Ovary (tissue), 9 donors: ENCODE data around the gene KLK15. TPM values are rescaled to one million over a fixed set of nuclear protein-coding genes. Genes with fewer than 3 reads are reported as not detected.
"Not testable (repeated sequence)": the region's sequence is repeated elsewhere in the genome, so short reads cannot be mapped to it uniquely, and the experiment has no call there.

ENCODE experiments used
- DNase-seq, 5 donors: peaks; one replicate each; pipeline ENCODE4 v3.0.0-alpha.2; 2019 to 2020
- H3K27ac ChIP-seq, 2 donors: fragments of 200-600 bp; one replicate each; pipeline versions ENCODE4 v1.5.1 to v1.8.0; 2019 to 2022
- H3K27me3 ChIP-seq: fragments of 200-600 bp; one replicate; pipeline ENCODE4 v1.8.0; 2022
- H3K36me3 ChIP-seq: fragments of 200-600 bp; sonication (generic); one replicate; pipeline ENCODE4 v1.5.1; 2019
- H3K4me1 ChIP-seq: one replicate; pipeline ENCODE4 v1.8.1; 2013; ENCODE audit warnings: mild to moderate bottlenecking, moderate library complexity; ENCODE audit not compliant: insufficient read depth
- H3K4me3 ChIP-seq: fragments of 200-600 bp; sonication (generic); one replicate; pipeline ENCODE4 v1.5.1; 2017
- H3K9me3 ChIP-seq, 2 donors: fragments of 200-600 bp in 1 of 2; sonication (generic) in 1 of 2; one replicate each; pipeline versions ENCODE4 v1.5.1 to v1.8.1; 2013 to 2019; ENCODE audit warnings: mild to moderate bottlenecking in 1 of 2, moderate library complexity in 1 of 2
- CTCF ChIP-seq, 3 donors: fragments of 450-650 bp in 2 of 3; fragments of 200-600 bp in 1 of 3; IDR thresholded peaks; one replicate each; pipeline versions ENCODE4 v1.5.1 to v1.8.0; 2016 to 2022; ENCODE audit warnings: antibody characterized with exemption in 3 of 3, mild to moderate bottlenecking in 1 of 3
- EP300 ChIP-seq: sonication (generic); formaldehyde crosslinking; IDR thresholded peaks from one replicate; pipeline ENCODE4 v1.6.1; 2017; ENCODE audit warnings: antibody characterized with exemption
- POLR2A ChIP-seq: fragments of 450-650 bp; IDR thresholded peaks from one replicate; pipeline ENCODE4 v1.6.1; 2017; ENCODE audit warnings: antibody characterized with exemption, mild to moderate bottlenecking, moderate library complexity
- WGBS, 3 donors: extraction: QIAGEN DNeasy Blood & Tissue Kit in 1 of 3; methylation state at CpG; one replicate each; pipeline versions ENCODE4 v1.1.5 to v1.1.7; 2013 to 2017; 5-methylcytosine and 5-hydroxymethylcytosine counted together
- intact Hi-C, 4 donors: fragments of 100-400 bp; cut with DNase I; formaldehyde crosslinking; loops; one replicate each; pipeline versions ENCODE4 v1.11.0 to v1.15.1; 2022 to 2023
- polyA plus RNA-seq, 2 donors: library from polyadenylated mRNA; stranded (reverse); fragments of 200-250 nt in 1 of 2; fragments of 350-450 nt in 1 of 2; fragmentation: Illumina TruSeq in 1 of 2; extraction: RNeasy Lipid Tissue Mini Kit (QIAGEN cat#74804) in 1 of 2; gene quantifications; one replicate each; pipeline ENCODE4 v1.2.3, GENCODE V29; 2013 to 2014
- total RNA-seq, 7 donors: library from RNA; depleted of rRNA in 2 of 7; stranded (reverse); fragments of >200 nt in 2 of 7; fragmentation: NEBNext Ultra II Directional in 3 of 7; extraction: Animal tissue kit (Norgen Biotek cat#: 25700) in 3 of 7; gene quantifications; one replicate each; pipeline versions ENCODE4 v1.1.0 to v1.2.4, GENCODE V29; 2016 to 2023
- donor health status: DM: no; HTN: no; CAD: no; lungs with moderate emphysema.
- donor health status: DM: no; HTN: no; CAD: no.
- donor health status: Bipolar disorder and iron deficiency.
- donor health status: DM: yes; HTN: yes; CAD: no.
- donor health status: DM: no; HTN: no; CAD: no.
- donor health status: DM: yes; HTN: yes; CAD: no.

KLK15 gene
- total and polyA plus RNA-seq, 9 donors = not detected

- H3K4me1 ChIP-seq = no peaks in the 10 kb centered on the region
- intact Hi-C loops = loop anchor here in 1 of 4 donors (10.0 kb wide), 1 partner anchor 276 kb away; the partner anchor contains the start of genes ASPDH and JOSD2
- no peak within 1 kb of the TSS for H3K4me3 ChIP-seq
- no peaks in the 10 kb centered on the region for H3K36me3 ChIP-seq
- H3K27ac ChIP-seq = no peak within 1 kb of the TSS
- TF ChIP-seq EP300 = no peak
- no peak for TF ChIP-seq POLR2A
- no peak for TF ChIP-seq CTCF (IDR thresholded peaks at IDR 0.05)
- peak in 1 of 5 donors; percentile 27 for DNase-seq
- H3K27me3 ChIP-seq = no peaks in the 10 kb centered on the region
- no peaks in the 10 kb centered on the region for H3K9me3 ChIP-seq
- 77 to 86% (median 82%) methylated on average over 8 to 15 of the region's 15 CpGs for WGBS, 3 donors
Observed at GRCh38 chr19:50790396-50790795, 43.0 kb downstream of the KLK15 start, which contains the start of gene ACP4. Gene ACP4, plus strand, starts transcription at chr19:50790415. Its CDS starts 0 bp downstream, at chr19:50790415.

DNA sequence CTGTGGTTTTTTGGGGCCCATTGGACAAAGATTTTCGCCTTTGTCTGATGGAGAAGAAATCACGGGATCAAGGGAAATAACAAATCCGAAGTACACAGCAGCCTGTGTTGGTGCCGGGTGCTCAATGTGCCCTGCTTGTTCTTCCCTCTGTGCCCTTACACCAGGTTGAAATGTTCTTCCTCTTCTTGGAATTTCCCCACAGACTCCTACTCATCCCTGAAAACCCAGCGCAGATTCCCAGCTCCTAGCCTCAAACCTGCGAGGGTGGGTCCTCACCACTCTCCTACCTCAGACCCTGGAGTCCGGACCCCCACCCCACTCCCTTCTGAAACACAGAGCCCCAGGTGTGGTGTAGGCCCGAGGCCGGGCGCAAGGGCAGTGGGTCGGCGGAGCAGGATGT is 48.0 kb downstream of the KLK15 start:
- Histone ChIP-seq H3K9me3 (no peaks in the 10 kb centered on the region), H3K27ac (no peak overlapping the region), H3K4me1 (no peaks in the 10 kb centered on the region), H3K27me3 (no peaks in the 10 kb centered on the region), H3K4me3 (no peak overlapping the region), H3K36me3 (no peaks in the 10 kb centered on the region)
- WGBS, 3 donors = 85 to 88% (median 87%) methylated on average over 12 of the region's 12 CpGs
- no peak for DNase-seq
- intact Hi-C loops = loop anchor here in 1 of 4 donors (10.0 kb wide), 1 partner anchor 241 kb away; no protein-coding TSS in a partner anchor
- TF ChIP-seq CTCF (IDR thresholded peaks at IDR 0.05) = no peak
- TF ChIP-seq EP300 = no peak
- no peak for TF ChIP-seq POLR2A

DNA sequence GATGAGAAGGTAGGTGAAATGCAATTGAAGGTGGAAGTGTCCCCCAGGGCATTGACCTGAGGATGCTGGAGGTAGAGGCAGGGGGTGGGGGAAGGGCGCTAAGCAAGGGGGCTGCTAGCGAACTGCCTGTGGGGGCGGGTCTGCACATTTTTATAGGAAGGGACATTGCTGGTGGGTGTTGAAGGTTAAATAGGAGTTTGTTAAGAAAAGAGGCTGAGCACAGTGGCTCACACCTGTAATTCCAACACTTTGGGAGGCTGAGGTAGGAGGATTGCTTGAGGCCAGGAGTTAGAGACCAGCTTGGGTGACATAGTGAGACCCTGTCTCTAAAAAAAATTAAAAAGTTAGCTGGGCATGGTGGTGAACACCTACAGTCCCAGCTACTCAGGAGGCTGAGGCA is 48.7 kb downstream of the KLK15 start:
- intact Hi-C loops = loop anchor here in 2 of 4 donors (5.0 to 10.0 kb wide), 5 partner anchors 62 to 1223 kb away; partner anchors contain the start of genes CLEC11A (in 1 of the 2) and ZNF615 (in 1 of the 2)
- no peaks in the 10 kb centered on the region for H3K36me3 ChIP-seq
- 88 to 96% (median 88%) methylated on average over 3 of the region's 3 CpGs for WGBS, 3 donors

DNA sequence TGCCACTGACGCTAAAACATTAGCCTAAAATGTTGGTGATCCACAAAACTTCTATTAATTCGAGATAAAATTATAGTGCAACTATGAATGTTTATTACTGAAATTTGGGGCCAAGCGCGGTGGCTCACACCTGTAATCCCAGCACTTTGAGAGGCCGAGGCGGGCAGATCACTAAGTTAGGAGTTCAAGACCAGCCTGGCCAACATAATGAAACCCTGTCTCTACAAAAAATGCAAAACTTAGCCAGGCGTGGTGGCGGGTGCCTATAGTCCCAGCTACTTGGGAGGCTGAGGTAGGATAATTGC is 49.6 kb downstream of the KLK15 start:
- H3K4me3 ChIP-seq, H3K27me3 ChIP-seq, DNase-seq, H3K27ac ChIP-seq, H3K9me3 ChIP-seq, H3K36me3 ChIP-seq, H3K4me1 ChIP-seq: not testable (repeated sequence)
- 28 to 31% (median 30%) methylated on average over 8 of the region's 8 CpGs for WGBS, 3 donors
- intact Hi-C loops = loop anchor here in 2 of 4 donors (5.0 to 10.0 kb wide), 5 partner anchors 61 to 1224 kb away; partner anchors contain the start of genes CLEC11A (in 1 of the 2) and ZNF615 (in 1 of the 2)

More for the DNA sequence above, 48.7 kb downstream of the KLK15 start:
- no peaks in the 10 kb centered on the region for H3K27me3 ChIP-seq
- H3K27ac ChIP-seq = no peak overlapping the region
- H3K4me1 ChIP-seq = no peaks in the 10 kb centered on the region
- no peak overlapping the region for H3K4me3 ChIP-seq
- TF ChIP-seq CTCF (IDR thresholded peaks at IDR 0.05) (no peak), EP300 (no peak), POLR2A (no peak)
- no peaks in the 10 kb centered on the region for H3K9me3 ChIP-seq
- DNase-seq = no peak

DNA sequence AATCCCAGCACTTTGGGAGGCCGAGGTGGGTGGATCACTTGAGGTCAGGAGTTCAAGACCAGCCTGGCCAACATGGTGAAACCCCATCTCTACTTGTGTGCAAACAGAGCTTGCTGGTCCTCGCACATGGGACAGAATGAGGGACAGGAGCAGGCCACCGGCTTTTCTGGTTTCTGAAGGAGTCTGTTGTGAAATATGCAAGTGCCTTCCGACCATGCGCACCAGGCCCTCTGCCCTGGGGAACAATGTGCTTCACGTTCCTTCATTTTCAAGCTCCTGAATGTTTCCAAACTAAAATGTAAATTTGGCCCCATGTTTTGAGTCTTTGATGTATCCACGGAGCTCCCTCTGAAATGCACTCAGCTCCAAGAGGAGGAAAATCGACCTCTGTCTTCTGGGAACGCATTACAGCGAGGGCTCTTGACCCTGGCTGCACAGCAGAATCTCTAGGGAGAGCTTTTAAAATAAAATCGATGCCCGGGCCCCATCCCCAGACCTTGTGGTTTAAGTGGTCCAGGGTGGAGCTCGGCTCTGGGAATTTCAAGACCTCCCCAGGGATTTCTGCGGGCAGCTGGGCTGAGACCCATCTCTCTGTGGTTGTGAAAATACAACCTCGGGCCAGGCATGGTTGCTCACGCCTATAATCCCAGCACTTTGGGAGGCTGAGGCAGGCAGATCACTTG is 52.5 kb downstream of the KLK15 start:
- Histone ChIP-seq H3K27ac (no peak overlapping the region), H3K27me3 (no peaks in the 10 kb centered on the region), H3K4me3 (no peak overlapping the region), H3K4me1 (no peaks in the 10 kb centered on the region), H3K9me3 (peaks cover 0 to 4% of the 10 kb centered on the region in 2 donors), H3K36me3 (no peaks in the 10 kb centered on the region)
- WGBS, 3 donors = 54 to 57% (median 56%) methylated on average over 16 of the region's 16 CpGs
- intact Hi-C loops = loop anchor here in 2 of 4 donors (5.0 to 10.0 kb wide), 5 partner anchors 59 to 1226 kb away; partner anchors contain the start of genes CLEC11A (in 1 of the 2) and ZNF615 (in 1 of the 2)
- no peak for DNase-seq
- TF ChIP-seq POLR2A (no peak), CTCF (IDR thresholded peaks at IDR 0.05) (no peak), EP300 (no peak)
